Thyroid gland (tissue), 4 donors: Measurements from ENCODE around the gene CCSER1.
"Not testable (repeated sequence)": the region's sequence is repeated elsewhere in the genome, so short reads cannot be mapped to it uniquely, and the experiment has no call there.

Experiments used
- POLR2A ChIP-seq, 2 donors: fragments of 450-650 bp; IDR thresholded peaks; one replicate each; pipeline ENCODE4 v1.6.1; 2017; ENCODE audit warnings: antibody characterized with exemption in 2 of 2, mild to moderate bottlenecking in 2 of 2, moderate library complexity in 1 of 2
- TF ChIP-seq, protein P1 (sequence below), 6 experiments: fragments of 200-600 bp in 3 of 6; fragments of 450-650 bp in 3 of 6; sonication (generic) in 3 of 6; IDR thresholded peaks; one replicate each; pipeline ENCODE4 v1.5.1; 2016 to 2019; ENCODE audit warnings: antibody characterized with exemption in 6 of 6, mild to moderate bottlenecking in 2 of 6, inconsistent platforms in 1 of 6, moderate library complexity in 1 of 6

DNA sequence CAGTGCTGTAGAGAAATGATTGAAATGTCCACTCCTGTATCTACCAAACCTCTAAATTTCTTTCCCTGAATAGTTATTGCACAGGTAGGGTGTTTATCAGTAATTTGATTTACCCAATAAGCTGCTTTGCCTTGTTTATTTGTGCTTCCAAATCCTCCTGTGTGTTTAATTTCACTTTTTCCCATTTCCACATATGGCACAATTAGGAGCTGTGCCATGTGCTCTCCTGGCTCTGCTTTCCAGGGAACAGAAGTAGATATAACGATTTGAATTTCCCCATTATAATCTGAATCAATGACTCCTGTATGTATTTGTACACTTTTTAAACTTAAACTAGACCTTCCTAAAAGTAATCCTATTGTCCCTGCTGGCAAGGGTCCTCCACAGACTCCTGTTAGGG lies 1057.9 kb downstream of the CCSER1 start:
- TF ChIP-seq, protein P1, sequence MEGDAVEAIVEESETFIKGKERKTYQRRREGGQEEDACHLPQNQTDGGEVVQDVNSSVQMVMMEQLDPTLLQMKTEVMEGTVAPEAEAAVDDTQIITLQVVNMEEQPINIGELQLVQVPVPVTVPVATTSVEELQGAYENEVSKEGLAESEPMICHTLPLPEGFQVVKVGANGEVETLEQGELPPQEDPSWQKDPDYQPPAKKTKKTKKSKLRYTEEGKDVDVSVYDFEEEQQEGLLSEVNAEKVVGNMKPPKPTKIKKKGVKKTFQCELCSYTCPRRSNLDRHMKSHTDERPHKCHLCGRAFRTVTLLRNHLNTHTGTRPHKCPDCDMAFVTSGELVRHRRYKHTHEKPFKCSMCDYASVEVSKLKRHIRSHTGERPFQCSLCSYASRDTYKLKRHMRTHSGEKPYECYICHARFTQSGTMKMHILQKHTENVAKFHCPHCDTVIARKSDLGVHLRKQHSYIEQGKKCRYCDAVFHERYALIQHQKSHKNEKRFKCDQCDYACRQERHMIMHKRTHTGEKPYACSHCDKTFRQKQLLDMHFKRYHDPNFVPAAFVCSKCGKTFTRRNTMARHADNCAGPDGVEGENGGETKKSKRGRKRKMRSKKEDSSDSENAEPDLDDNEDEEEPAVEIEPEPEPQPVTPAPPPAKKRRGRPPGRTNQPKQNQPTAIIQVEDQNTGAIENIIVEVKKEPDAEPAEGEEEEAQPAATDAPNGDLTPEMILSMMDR (IDR thresholded peaks at IDR 0.05) = not testable (repeated sequence)
- not testable (repeated sequence) for TF ChIP-seq POLR2A (IDR thresholded peaks at IDR 0.05)
